ENCODE results near the gene PRDX6.

The PRDX6 gene

DNA sequence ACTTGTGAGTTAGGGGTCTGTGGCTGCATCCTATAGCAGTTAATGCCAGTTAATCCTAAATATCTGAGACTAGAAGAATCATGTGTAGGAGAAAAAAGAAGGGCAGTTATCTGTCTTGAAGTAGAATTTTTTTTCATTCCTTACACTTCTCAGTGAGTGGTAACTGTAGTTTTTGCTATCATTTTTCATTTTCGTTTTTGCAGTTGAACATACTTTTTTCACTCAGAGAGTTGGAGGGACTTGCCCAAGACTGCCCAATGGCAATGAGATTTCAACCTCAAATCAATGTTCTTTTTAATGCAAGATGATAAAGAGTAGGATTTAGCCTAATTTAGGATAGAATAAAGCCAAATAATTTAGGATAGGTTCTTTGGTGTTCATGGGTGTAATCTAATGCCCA is 5.5 kb downstream of the PRDX6 start:
- DNase-seq: no peak
- H3K9me3 ChIP-seq: no peaks in the 10 kb centered on the region
- H3K27me3 ChIP-seq: no peaks in the 10 kb centered on the region
- H3K4me3 ChIP-seq: no peak overlapping the region
- H3K27ac ChIP-seq: no peak overlapping the region
- intact Hi-C loops (cut with DNase I; ENCODE audit: low total_unique reads): no loop called here
- H3K36me3 ChIP-seq: peaks cover 62 to 77% (median 71%) of the 10 kb centered on the region in 3 donors
- TF ChIP-seq, protein P1, sequence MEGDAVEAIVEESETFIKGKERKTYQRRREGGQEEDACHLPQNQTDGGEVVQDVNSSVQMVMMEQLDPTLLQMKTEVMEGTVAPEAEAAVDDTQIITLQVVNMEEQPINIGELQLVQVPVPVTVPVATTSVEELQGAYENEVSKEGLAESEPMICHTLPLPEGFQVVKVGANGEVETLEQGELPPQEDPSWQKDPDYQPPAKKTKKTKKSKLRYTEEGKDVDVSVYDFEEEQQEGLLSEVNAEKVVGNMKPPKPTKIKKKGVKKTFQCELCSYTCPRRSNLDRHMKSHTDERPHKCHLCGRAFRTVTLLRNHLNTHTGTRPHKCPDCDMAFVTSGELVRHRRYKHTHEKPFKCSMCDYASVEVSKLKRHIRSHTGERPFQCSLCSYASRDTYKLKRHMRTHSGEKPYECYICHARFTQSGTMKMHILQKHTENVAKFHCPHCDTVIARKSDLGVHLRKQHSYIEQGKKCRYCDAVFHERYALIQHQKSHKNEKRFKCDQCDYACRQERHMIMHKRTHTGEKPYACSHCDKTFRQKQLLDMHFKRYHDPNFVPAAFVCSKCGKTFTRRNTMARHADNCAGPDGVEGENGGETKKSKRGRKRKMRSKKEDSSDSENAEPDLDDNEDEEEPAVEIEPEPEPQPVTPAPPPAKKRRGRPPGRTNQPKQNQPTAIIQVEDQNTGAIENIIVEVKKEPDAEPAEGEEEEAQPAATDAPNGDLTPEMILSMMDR (IDR thresholded peaks at IDR 0.05): no peak
- H3K4me1 ChIP-seq: peaks cover 0 to 28% (median 19%) of the 10 kb centered on the region in 4 donors

DNA sequence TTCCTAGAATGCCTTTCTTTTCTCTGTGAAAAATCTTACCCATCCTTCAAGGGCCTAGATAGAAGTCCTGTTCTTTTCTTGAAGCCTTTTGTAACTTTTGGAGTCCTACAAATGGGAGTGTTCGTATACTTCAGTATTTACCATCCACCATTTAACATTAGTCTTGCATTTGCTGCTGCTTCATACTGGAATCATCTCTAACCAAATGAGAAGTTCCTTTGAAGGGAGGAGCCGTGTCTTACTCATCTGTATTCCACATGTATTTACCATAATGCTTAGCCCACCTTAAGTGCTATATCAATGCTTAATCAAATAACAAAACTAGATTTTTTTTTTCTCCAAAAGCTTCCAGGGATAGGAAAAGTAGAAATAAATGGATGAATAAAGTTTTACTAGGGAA is 7.1 kb downstream of the PRDX6 start:
- no peak overlapping the region for H3K4me3 ChIP-seq
- H3K36me3 ChIP-seq: peaks cover 77 to 93% (median 87%) of the 10 kb centered on the region in 3 donors
- TF ChIP-seq, protein P1 (IDR thresholded peaks at IDR 0.05): no peak
- no peak overlapping the region for H3K27ac ChIP-seq
- peaks cover 0 to 16% (median 8%) of the 10 kb centered on the region in 4 donors for H3K4me1 ChIP-seq
- intact Hi-C loops (cut with DNase I; ENCODE audit: low total_unique reads): no loop called here
- no peak for DNase-seq
- no peaks in the 10 kb centered on the region for H3K27me3 ChIP-seq
- no peaks in the 10 kb centered on the region for H3K9me3 ChIP-seq

DNA sequence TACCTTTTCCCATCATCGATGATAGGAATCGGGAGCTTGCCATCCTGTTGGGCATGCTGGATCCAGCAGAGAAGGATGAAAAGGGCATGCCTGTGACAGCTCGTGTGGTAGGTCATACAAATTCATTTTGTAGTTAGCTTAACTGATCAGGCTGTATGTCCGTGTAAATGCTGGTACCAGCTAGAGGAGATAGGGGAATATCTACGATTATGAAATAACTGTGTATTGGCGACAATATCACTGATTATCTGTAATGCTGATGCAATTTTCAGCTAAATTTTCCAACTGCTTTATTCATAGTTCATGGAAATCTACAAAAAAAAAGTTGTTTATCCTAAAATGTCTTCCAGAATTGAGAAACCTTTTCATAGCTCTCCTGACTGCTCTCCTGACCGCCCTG is 8.3 kb downstream of the PRDX6 start:
- no peaks in the 10 kb centered on the region for H3K9me3 ChIP-seq
- peaks cover 86 to 96% (median 95%) of the 10 kb centered on the region in 3 donors for H3K36me3 ChIP-seq
- no peaks in the 10 kb centered on the region for H3K27me3 ChIP-seq
- peaks cover 0 to 5% (median 3%) of the 10 kb centered on the region in 4 donors for H3K4me1 ChIP-seq
- no peak overlapping the region for H3K27ac ChIP-seq
- TF ChIP-seq, protein P1 (IDR thresholded peaks at IDR 0.05): no peak
- no peak for DNase-seq
- H3K4me3 ChIP-seq: no peak overlapping the region
- intact Hi-C loops (cut with DNase I; ENCODE audit: low total_unique reads): no loop called here

- no peak overlapping the region for H3K27ac ChIP-seq
- H3K36me3 ChIP-seq: peaks cover 67 to 72% (median 69%) of the 10 kb centered on the region in 3 donors
- no peak overlapping the region for H3K4me3 ChIP-seq
- no peak for DNase-seq
- no peaks in the 10 kb centered on the region for H3K9me3 ChIP-seq
- intact Hi-C loops (cut with DNase I; ENCODE audit: low total_unique reads): no loop called here
- TF ChIP-seq, protein P1 (IDR thresholded peaks at IDR 0.05): no peak
- no peaks in the 10 kb centered on the region for H3K27me3 ChIP-seq
- no peaks in the 10 kb centered on the region for H3K4me1 ChIP-seq
Measured at GRCh38 chr1:173488001-173488400, 10.9 kb downstream of the PRDX6 start.

DNA sequence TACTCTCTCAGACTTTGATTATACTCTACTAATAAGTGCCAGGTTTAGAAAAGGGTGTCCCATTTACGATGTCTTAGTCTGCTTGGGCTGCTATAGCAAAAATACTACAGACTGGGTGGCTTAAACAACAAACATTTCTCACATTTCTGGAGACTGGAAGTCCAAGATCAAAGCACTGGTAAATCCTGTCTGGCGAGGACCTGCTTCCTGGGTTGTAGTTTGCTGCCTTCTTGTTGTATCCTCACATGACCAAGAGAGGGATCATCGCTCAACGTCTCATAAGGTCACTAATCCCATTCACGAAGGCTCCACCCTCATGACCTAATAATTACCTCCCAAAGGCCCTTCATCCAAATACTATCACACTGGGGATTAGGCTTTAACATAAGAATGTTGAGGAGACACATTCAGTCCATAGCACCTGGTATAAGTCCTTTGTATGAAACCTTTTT is 12.0 kb downstream of the PRDX6 start:
- TF ChIP-seq, protein P1 (IDR thresholded peaks at IDR 0.05): no peak
- H3K36me3 ChIP-seq: peaks cover 57 to 60% (median 59%) of the 10 kb centered on the region in 3 donors
- no peak overlapping the region for H3K27ac ChIP-seq
- no peaks in the 10 kb centered on the region for H3K9me3 ChIP-seq
- no peak overlapping the region for H3K4me3 ChIP-seq
- H3K4me1 ChIP-seq: no peaks in the 10 kb centered on the region
- intact Hi-C loops (cut with DNase I; ENCODE audit: low total_unique reads): no loop called here
- no peaks in the 10 kb centered on the region for H3K27me3 ChIP-seq
- no peak for DNase-seq

- intact Hi-C loops (cut with DNase I; ENCODE audit: low total_unique reads): no loop called here
- no peaks in the 10 kb centered on the region for H3K4me1 ChIP-seq
- H3K36me3 ChIP-seq: peaks cover 50 to 52% (median 52%) of the 10 kb centered on the region in 3 donors
- no peaks in the 10 kb centered on the region for H3K9me3 ChIP-seq
- DNase-seq: no peak
- TF ChIP-seq, protein P1 (IDR thresholded peaks at IDR 0.05): no peak
- no peak overlapping the region for H3K27ac ChIP-seq
- H3K4me3 ChIP-seq: no peak overlapping the region
- no peaks in the 10 kb centered on the region for H3K27me3 ChIP-seq
Measured at GRCh38 chr1:173489929-173490328, 12.8 kb downstream of the PRDX6 start.

Data from tibial artery (tissue), 4 donors.